OCI-LY1 (cell line): Measurements from ENCODE around the gene CCDC160.
"Not testable (repeated sequence)": the region's sequence is repeated elsewhere in the genome, so short reads cannot be mapped to it uniquely, and the experiment has no call there.

Source experiments
- CTCF ChIP-seq: fragments of 200-600 bp; sonication (generic), shearing (Covaris generic); IDR thresholded peaks from 2 replicates; pipeline ENCODE4 v1.5.1; 2017; ENCODE audit warnings: mild to moderate bottlenecking, antibody characterized with exemption, low read length, moderate library complexity, mixed read lengths
- EZH2 ChIP-seq: fragments of 200-600 bp; sonication (generic), shearing (Covaris generic); IDR thresholded peaks from 2 replicates; pipeline ENCODE4 v1.8.0; 2017; ENCODE audit warnings: borderline replicate concordance, mixed run types, mild to moderate bottlenecking, antibody characterized with exemption, low read length, moderate library complexity, mixed read lengths

GRCh38 chrX:134238144-134238543 is 1.2 kb downstream of the CCDC160 start:
- TF ChIP-seq CTCF, EZH2: not testable (repeated sequence)
